ENCODE measurements around the gene C8B.

GRCh38 chr1:56967900-56968832 lies 2.4 kb upstream of the C8B start:
- TF ChIP-seq POLR2AphosphoS5 (IDR thresholded peaks at IDR 0.05; ENCODE audit: insufficient read depth in 1 of 2, low read depth in 1 of 2) (no peak), CTCF (IDR thresholded peaks at IDR 0.05) (no peak)
